GM19395 (cell line): ENCODE results near the gene DPPA5.
"Not testable (repeated sequence)": the region's sequence is repeated elsewhere in the genome, so short reads cannot be mapped to it uniquely, and the experiment has no call there.

ENCODE experiments used
- ATAC-seq: cut with Tn5 transposase; IDR thresholded peaks from one replicate; pipeline ENCODE4 v1.9.1; 2021; ENCODE audit warnings: mild to moderate bottlenecking, moderate library complexity; ENCODE audit not compliant: unreplicated experiment

DPPA5 gene, protein sequence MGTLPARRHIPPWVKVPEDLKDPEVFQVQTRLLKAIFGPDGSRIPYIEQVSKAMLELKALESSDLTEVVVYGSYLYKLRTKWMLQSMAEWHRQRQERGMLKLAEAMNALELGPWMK

DNA sequence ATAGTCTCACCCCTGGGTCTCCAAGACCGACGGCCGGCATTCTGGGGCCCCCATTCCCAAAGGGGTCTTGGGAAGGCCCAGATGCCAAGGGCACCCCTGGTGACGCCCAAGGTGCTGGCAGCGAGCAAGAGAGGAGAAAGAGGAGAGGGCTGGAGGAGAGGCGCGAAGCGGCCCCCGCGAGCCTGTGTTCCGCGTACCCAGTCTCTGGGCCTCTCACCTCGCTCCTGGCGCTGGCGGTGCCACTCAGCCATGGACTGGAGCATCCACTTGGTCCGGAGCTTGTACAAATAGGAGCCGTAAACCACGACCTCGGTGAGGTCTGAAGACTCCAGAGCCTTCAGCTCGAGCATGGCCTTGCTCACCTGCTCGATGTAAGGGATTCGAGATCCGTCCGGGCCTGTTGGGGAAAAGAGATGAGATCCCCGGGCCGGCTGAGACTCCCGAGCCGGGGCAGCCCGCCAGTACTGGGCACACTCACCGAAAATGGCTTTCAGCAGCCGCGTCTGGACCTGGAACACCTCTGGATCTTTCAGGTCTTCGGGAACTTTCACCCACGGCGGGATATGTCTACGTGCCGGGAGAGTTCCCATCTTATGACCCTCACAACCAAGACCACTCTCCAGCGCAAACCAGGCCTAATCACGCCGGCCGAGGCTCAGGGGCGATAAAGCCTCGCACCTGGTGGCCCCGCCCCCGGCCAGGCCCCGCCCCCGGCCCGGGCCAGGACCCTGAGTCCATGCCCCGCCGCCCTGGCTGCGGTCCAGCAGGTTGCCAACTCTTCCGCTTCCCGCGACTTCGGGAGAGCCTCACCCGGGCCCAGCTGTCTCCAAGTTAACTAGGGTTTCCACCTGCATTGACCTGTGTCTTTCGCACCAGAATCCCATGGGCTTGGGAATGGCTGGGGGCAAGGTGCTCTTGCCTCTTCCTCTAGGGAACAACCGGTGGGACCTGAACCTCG is at the start of gene DPPA5:
Gene DPPA5, minus strand, starts transcription at position 641 of the 958 bp plus-strand sequence. Its CDS starts 51 bp downstream, at position 590.
- ATAC-seq: no peak

DNA sequence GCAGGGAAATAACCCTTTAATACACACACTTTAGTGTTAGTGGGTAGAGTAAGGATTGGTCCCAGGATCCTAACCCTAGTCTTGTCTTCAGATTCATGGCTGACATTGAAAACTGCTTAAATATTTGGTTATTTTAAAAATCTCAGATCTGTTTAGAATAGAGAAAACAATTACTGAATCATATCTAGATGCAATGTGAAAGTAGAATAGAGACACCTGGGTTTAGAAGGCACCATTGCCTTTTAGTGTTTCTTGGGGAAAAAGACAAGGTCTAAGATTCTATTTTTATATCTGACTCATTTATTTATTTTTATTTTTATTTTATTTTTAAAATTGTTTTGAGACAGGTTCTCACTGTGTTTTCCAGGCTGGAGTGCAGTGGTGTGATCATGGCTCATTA is 46.6 kb upstream of the DPPA5 start:
- ATAC-seq: no peak

- no peak for ATAC-seq
These were observed 41.8 kb upstream of the DPPA5 start for GRCh38 chr6:73395875-73396274.

DNA sequence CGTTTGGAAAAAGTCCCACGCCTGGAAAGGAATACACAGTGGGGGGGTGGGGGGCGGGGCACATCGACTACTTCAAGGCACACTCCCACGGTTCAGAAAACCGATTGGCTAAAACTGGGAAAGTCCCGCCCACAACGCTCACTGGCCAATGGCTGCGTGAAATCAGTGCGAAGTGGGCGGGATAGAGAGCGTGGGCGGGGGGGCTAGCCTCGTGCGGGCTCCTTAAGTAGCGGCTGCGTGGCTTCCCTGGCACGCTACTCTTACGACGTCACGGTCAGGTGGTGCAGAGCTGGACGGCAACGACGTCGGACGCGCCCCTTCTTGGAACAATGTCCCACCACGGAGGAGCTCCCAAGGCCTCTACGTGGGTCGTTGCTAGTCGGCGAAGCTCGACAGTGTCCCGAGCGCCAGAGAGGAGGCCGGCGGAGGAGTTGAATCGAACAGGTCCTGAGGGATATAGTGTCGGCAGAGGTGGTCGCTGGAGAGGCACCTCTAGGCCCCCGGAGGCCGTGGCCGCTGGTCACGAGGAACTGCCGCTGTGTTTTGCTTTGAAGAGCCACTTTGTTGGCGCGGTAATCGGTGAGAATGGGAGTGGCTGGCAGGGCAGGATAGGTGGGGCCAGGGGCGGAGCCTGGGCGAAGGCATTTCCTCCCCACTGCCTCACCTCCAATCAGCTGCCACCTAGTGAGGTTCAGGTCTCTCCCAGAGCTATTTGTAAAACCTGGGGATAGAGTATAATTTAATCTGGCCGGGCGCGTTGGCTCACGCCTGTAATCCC is 40.7 kb upstream of the DPPA5 start, which contains the start of gene DDX43:
Gene DDX43, plus strand, starts transcription at position 252 of the 778 bp plus-strand sequence. Its CDS starts 78 bp downstream, at position 330.
- no peak for ATAC-seq

DNA sequence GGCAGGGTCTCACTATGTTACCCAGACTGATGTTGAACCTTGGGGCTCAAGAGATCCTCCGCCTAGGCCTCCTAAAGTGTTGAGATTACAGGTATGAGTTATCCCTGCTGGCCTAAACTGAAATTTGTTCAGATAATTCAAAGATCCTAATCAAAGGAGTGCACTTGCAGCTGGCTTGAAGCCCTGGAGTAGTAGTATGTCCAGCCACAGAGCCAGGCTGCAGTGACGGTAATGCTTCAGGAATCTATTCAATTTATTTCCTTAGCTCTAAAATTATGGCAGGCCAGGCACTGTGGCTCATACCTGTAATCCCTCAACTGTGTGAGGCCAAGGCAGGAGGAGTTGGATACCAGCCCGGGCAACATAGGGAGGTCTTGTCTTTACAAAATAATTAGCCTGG is 39.2 kb upstream of the DPPA5 start:
- ATAC-seq: no peak

DNA sequence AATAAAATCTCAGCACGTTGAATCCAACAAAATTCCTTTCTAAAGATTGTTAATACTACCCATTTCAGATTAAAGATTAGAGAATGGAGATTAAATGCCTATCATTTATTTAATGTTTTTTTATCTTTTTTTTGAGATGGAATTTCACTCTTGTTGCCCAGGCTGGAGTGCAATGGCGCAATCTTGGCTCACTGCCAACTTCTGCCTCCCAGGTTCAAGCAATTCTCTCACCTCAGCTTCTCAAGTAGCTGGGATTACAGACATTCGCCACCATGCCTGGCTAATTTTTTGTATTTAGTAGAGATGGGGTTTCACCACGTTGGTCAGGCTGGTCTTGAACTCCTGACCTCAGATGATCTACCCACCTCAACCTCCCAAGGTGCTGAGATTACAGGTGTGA is 38.1 kb upstream of the DPPA5 start:
- not testable (repeated sequence) for ATAC-seq

GRCh38 chr6:73391675-73392074 is 37.6 kb upstream of the DPPA5 start:
- no peak for ATAC-seq

- no peak for ATAC-seq
These were observed 35.8 kb upstream of the DPPA5 start for GRCh38 chr6:73389854-73390253.

DNA sequence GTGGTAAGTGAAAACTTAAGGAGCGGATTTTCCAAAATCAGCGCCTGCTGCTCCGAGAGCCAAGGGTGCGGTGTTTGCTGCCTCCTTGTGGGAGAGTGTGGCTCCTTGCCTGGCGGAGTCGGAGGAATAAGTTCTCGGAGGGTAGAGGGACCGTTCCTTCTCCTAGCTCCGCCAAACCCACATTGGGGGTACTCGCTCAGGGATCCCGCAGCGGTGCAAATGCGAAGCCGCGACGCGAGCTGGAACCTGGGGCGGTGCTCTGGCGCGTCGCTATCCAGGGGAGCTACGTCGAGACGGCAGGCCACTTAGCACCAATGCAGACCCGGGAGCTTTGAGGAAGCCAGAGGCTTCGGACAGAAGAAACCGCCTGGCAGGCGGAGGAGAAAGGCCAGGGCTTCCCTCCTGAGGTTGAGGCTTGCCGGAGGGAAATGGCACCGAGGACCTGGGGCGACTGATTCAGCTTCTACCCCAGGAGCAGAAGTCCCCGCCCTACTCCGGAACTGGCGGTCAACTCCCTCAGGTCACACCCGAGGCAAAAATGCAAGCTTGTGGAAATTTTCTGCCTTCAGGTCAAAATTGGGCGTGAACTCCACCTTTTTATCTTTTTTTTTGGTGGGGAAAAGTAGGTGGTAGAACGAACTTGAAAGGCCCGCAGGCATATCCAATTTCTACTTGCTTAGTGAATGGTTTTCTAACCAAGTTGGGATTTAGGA is 34.9 kb upstream of the DPPA5 start:
- peak; percentile 79 for ATAC-seq

- peak; percentile 31 for ATAC-seq
These were observed 34.3 kb upstream of the DPPA5 start for GRCh38 chr6:73388433-73388799.

DNA sequence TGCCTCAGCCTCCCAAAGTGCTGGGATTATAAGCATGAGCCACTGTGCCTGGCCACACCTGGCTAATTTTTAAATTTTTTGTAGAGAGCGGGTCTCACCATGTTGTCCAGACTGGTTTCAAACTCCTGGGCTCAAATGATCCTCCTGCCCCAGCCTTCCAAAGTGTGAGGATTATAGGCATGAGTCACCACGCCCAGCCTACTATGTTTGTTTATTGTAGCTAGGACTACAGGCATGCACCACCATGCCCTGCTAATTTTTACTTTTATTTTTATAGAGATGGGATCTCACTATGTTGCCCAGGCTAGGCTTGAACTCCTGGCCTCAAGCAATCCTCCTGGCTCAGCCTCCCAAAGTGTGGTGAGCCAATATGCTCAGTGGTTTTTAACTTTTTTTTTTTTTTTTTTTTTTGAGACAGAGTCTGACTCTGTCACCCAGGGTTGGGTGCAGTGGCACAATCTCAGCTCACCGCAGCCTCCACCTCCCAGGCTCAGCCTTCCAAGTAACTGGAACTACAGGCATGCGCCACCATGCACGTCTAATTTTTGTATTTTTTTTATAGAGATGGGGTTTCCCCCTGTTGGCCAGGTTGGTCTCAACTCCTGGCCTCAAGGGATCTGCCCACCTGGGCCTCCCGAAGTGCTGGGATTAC is 28.5 kb upstream of the DPPA5 start:
- ATAC-seq: no peak

- ATAC-seq: not testable (repeated sequence)
These were observed 27.5 kb upstream of the DPPA5 start for GRCh38 chr6:73381531-73381930.

DNA sequence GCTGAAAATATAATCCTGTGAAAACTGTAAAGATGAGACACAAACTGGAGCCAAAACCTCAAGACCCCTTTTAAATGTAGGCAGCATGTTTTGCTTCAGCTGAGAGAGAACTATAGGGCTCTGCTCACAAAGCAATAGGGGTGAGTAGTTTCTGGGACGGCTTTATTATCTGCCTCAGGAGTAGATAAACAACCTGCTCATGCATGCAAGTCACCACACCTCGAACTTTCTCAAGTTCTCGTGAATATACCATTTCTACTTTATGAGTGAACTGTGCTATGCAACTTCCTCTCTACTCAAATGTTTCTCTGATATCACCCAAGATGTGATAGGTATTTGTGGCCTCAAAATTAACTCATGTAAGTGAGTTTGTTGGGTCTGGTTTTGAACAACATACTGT is 23.1 kb upstream of the DPPA5 start:
- no peak for ATAC-seq

DNA sequence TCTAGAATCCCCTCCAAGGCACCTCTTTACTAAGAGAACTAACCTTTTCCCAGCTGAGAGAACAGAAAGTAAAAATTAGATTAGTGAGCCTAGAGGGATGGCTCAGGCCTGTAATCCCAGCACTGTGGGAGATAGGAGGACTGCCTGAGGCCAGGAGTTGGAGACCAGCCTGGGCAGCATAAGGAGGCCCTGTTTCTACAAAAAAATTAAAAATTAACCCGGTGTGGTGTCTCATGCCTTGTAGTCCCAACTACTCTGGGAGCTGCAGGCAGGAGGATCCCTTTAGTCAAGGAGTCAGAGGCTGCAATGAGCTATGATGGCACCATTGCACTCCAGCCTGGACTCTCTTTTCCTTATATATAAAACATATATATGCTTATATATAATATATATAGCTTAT is 21.1 kb upstream of the DPPA5 start:
- no peak for ATAC-seq

- ATAC-seq: no peak
These were observed 18.4 kb upstream of the DPPA5 start for GRCh38 chr6:73372516-73372915.

GRCh38 chr6:73371984-73372383 is 17.9 kb upstream of the DPPA5 start:
- no peak for ATAC-seq

DNA sequence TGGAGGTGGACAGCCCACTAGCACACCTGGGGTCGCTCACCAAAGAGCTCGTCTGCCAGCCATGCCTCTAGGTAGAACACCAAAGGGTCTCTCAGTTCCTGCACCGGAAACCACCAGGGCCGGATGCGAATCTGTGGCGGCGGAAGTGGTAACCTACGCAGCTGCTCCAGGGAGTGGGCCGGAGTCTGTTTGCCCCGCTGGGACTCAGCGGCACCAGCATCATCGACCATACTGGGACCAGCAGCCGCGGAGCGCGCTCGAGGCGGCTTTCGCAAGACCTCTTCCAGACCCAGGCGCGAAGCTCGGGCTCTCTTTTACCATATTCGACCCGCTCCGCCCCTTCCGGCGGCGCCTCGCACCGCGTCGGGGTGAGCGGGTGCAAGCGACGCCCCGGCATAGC is 15.5 kb upstream of the DPPA5 start, which contains the start of gene OOEP:
Gene OOEP, minus strand, starts transcription at position 335 of the 400 bp plus-strand sequence. Its CDS starts 105 bp downstream, at position 230.
- ATAC-seq: no peak

GRCh38 chr6:73369157-73369556 is 15.1 kb upstream of the DPPA5 start:
- no peak for ATAC-seq

DNA sequence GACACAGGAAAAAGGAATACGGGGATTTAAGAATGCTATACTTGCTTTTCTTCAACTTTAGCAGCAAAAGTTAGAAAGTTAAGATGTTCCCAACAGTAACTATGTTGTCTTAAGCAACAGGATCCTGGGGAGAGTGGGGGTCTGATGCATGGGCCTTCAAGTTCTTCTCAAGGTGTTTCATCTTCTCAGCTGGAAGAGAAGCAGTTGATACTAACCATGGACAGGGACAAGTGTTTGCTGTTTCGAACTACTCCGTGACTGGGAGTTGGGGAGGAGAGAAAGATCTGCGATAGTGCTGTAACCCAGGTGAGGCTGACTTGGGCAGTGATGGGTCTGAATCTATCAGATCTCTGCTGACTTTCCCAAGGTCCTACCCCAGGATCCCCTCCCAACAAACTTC is 14.6 kb upstream of the DPPA5 start:
- no peak for ATAC-seq

- no peak for ATAC-seq
These were observed 13.8 kb upstream of the DPPA5 start for GRCh38 chr6:73367761-73368355.
